Rectal smooth muscle tissue (tissue), 1 donor: Measurements from ENCODE around the gene WBP2.

Experiments used
- H3K27ac ChIP-seq: one replicate; pipeline ENCODE4 v1.7.0; 2013; ENCODE audit warnings: low read depth, low read length, inconsistent platforms
- H3K27me3 ChIP-seq: one replicate; pipeline ENCODE4 v1.7.0; 2013; ENCODE audit warnings: low read length; ENCODE audit not compliant: control insufficient read depth, insufficient read depth
- H3K36me3 ChIP-seq: one replicate; pipeline ENCODE4 v1.7.0; 2013; ENCODE audit warnings: low read length; ENCODE audit not compliant: control insufficient read depth, insufficient read depth
- H3K4me1 ChIP-seq: one replicate; pipeline ENCODE4 v1.7.0; 2013; ENCODE audit warnings: low read length; ENCODE audit not compliant: control insufficient read depth, insufficient read depth
- H3K4me3 ChIP-seq: one replicate; pipeline ENCODE4 v1.7.0; 2013; ENCODE audit warnings: low read length
- H3K9ac ChIP-seq: one replicate; pipeline ENCODE4 v1.7.0; 2013; ENCODE audit warnings: low read length

WBP2 gene

GRCh38 chr17:75807861-75808260 is 47.3 kb downstream of the WBP2 start:
- H3K27ac ChIP-seq: no peak overlapping the region

GRCh38 chr17:75806822-75807500 is 48.2 kb downstream of the WBP2 start:
- Histone ChIP-seq H3K4me1 (no peaks in the 10 kb centered on the region), H3K27ac (no peak overlapping the region), H3K9ac (no peak overlapping the region), H3K36me3 (peaks cover 4% of the 10 kb centered on the region), H3K27me3 (no peaks in the 10 kb centered on the region), H3K4me3 (no peak overlapping the region)

More at GRCh38 chr17:75807861-75808260, 47.3 kb downstream of the WBP2 start:
- no peak overlapping the region for H3K4me3 ChIP-seq
- no peaks in the 10 kb centered on the region for H3K4me1 ChIP-seq
- H3K9ac ChIP-seq: no peak overlapping the region
- H3K27me3 ChIP-seq: no peaks in the 10 kb centered on the region
- H3K36me3 ChIP-seq: peaks cover 13% of the 10 kb centered on the region

- H3K4me1 ChIP-seq: no peaks in the 10 kb centered on the region
- peaks cover 3% of the 10 kb centered on the region for H3K36me3 ChIP-seq
- no peak overlapping the region for H3K27ac ChIP-seq
- H3K9ac ChIP-seq: no peak overlapping the region
- H3K27me3 ChIP-seq: no peaks in the 10 kb centered on the region
- H3K4me3 ChIP-seq: no peak overlapping the region
These were observed 51.3 kb downstream of the WBP2 start for GRCh38 chr17:75803883-75804282.

GRCh38 chr17:75799402-75799801 is 55.7 kb downstream of the WBP2 start:
- Histone ChIP-seq H3K27me3 (no peaks in the 10 kb centered on the region), H3K4me1 (no peaks in the 10 kb centered on the region), H3K9ac (no peak overlapping the region), H3K36me3 (peaks cover 3% of the 10 kb centered on the region), H3K4me3 (no peak overlapping the region), H3K27ac (no peak overlapping the region)

- Histone ChIP-seq H3K9ac (no peak overlapping the region), H3K27ac (no peak overlapping the region), H3K27me3 (no peaks in the 10 kb centered on the region), H3K4me3 (no peak overlapping the region), H3K4me1 (peaks cover 2% of the 10 kb centered on the region), H3K36me3 (peaks cover 3% of the 10 kb centered on the region)
These were observed 59.1 kb downstream of the WBP2 start for GRCh38 chr17:75795820-75796607.
